WERI-Rb-1 (cell line): ENCODE results near the gene RPTOR.

Source experiments
- DNase-seq: peaks from one replicate; pipeline ENCODE4 v3.0.0-alpha.2; 2020
- H3K27ac ChIP-seq: fragments of 250-450 bp; sonication (Bioruptor Pico); 2 replicates; pipeline ENCODE4 v1.5.1; 2020; ENCODE audit warnings: mild to moderate bottlenecking, moderate library complexity
- H3K27me3 ChIP-seq: fragments of 250-450 bp; sonication (Bioruptor Pico); 2 replicates; pipeline ENCODE4 v1.5.1; 2021; ENCODE audit warnings: mild to moderate bottlenecking, low read depth, moderate library complexity; ENCODE audit not compliant: insufficient read depth, severe bottlenecking
- H3K36me3 ChIP-seq: fragments of 250-450 bp; sonication (Bioruptor Pico); 2 replicates; pipeline ENCODE4 v1.5.1; 2020; ENCODE audit warnings: mild to moderate bottlenecking, moderate library complexity
- H3K4me3 ChIP-seq: 2 replicates; pipeline ENCODE4 v1.5.1; 2011; ENCODE audit warnings: low read depth, mild to moderate bottlenecking, control low read depth, low read length
- H3K9me3 ChIP-seq: fragments of 250-450 bp; sonication (Bioruptor Pico); 2 replicates; pipeline ENCODE4 v1.5.1; 2021; ENCODE audit warnings: mild to moderate bottlenecking, moderate library complexity; ENCODE audit not compliant: severe bottlenecking
- CTCF ChIP-seq: IDR thresholded peaks from 2 replicates; pipeline ENCODE4 v1.5.1; 2011; ENCODE audit warnings: low read depth, mild to moderate bottlenecking, control low read depth, inconsistent platforms, low read length

The RPTOR gene

GRCh38 chr17:80904036-80904753 lies 359.6 kb downstream of the RPTOR start:
- Histone ChIP-seq H3K36me3 (peaks cover 59% of the 10 kb centered on the region), H3K4me3 (no peak overlapping the region), H3K27me3 (no peaks in the 10 kb centered on the region), H3K27ac (no peak overlapping the region), H3K9me3 (no peaks in the 10 kb centered on the region)
- no peak for TF ChIP-seq CTCF
- no peak for DNase-seq

- H3K27me3 ChIP-seq = no peaks in the 10 kb centered on the region
- TF ChIP-seq CTCF = no peak
- no peak overlapping the region for H3K27ac ChIP-seq
- H3K9me3 ChIP-seq = no peaks in the 10 kb centered on the region
- peaks cover 62% of the 10 kb centered on the region for H3K36me3 ChIP-seq
- no peak for DNase-seq
- no peak overlapping the region for H3K4me3 ChIP-seq
Measured at GRCh38 chr17:80905586-80906230, 361.1 kb downstream of the RPTOR start.

- TF ChIP-seq CTCF = no peak
- Histone ChIP-seq H3K9me3 (no peaks in the 10 kb centered on the region), H3K36me3 (peaks cover 66% of the 10 kb centered on the region), H3K27ac (no peak overlapping the region), H3K4me3 (no peak overlapping the region), H3K27me3 (no peaks in the 10 kb centered on the region)
- no peak for DNase-seq
Measured at GRCh38 chr17:80906364-80907259, 362.0 kb downstream of the RPTOR start.

GRCh38 chr17:80907281-80907680 lies 362.6 kb downstream of the RPTOR start:
- Histone ChIP-seq H3K9me3 (no peaks in the 10 kb centered on the region), H3K27ac (no peak overlapping the region), H3K36me3 (peaks cover 67% of the 10 kb centered on the region), H3K27me3 (no peaks in the 10 kb centered on the region), H3K4me3 (no peak overlapping the region)
- TF ChIP-seq CTCF = no peak
- DNase-seq = no peak

GRCh38 chr17:80908211-80908610 lies 363.6 kb downstream of the RPTOR start:
- no peak for DNase-seq
- no peaks in the 10 kb centered on the region for H3K27me3 ChIP-seq
- no peak overlapping the region for H3K4me3 ChIP-seq
- no peak for TF ChIP-seq CTCF
- no peaks in the 10 kb centered on the region for H3K9me3 ChIP-seq
- no peak overlapping the region for H3K27ac ChIP-seq
- peaks cover 67% of the 10 kb centered on the region for H3K36me3 ChIP-seq
